ENCODE measurements around the gene TCF19.

The TCF19 gene

DNA sequence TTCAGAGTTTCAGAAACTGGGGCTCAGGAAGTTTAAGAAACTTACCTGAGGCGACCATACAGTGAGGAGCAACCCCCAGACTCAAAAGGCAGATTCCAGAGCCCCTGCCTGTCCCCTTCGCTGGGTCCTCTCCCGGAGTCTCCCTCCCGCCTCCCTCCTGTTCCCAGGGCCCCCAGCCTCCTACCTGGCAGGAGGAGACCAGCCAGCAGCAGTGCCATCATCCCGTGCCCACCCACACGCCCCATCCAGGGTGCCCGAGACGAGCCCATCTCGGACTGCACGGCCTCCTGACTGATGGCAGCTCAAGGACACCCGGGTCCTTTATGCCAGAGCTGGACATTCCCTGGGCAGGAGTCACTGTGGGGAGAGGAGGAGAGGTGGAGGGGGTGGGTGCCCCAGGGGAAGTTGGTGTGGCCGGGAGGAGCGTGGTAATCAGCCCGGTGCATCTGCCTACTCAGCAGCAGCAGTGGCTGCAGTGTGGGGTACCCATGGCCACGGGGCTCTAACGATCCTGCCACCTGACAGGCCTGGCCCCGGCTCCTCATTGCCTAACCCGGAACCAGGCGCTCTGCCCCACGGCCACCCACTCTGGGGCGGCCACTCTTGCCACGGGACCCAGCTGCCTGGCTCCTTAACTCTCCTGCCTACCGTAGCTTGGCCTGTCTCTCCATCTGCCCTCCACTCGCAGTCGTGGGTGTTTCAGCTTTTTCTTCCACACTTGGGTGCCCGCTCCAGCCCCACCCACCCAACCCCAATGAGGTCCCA, 38.1 kb upstream of the TCF19 start, which contains the start of gene CDSN:
Gene CDSN (minus strand): TSS at position 296 of the 765 bp plus-strand sequence. CDS start 27 bp downstream, at position 269.
- CTCF ChIA-PET: interaction anchor here (1.4 to 6.7 kb wide), 2 partner anchors 9 to 72 kb away, joined by 3 to 72 read pairs; no protein-coding TSS in a partner anchor
- POLR2A ChIA-PET: no interaction called here

DNA sequence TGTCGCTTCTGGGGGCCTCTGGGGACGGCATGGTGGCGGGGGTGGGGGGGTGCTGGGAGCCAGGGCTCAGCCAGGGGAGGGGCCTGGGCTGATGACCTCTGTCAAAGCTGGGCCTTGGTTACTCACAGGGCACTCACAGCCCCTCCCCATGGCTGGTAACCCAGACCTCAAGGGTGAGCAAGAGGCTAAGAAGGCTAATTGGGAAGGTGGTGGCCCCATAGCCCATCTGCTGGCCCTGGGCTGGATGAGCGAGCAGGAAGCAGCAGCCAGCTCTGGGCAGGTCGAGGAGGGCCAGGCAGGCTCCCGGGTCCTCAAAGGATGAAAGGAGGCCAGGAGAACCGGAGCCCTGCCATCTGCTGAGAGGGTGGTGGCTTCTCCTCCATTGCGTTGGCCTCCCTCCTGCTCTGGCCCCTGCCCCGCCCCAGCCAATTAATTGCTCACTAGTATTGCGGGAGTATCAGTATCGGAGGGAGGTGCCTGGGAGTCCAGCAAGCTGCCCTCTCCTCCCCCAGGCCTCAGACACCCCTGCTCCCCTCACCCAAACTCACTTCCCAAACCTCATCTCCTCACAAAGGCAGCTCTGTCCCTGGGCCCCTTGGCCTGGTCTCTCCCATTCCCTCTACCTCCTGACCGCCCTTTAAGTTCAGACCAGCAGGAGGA, 37.1 kb upstream of the TCF19 start:
- TF ChIP-seq, protein P1, sequence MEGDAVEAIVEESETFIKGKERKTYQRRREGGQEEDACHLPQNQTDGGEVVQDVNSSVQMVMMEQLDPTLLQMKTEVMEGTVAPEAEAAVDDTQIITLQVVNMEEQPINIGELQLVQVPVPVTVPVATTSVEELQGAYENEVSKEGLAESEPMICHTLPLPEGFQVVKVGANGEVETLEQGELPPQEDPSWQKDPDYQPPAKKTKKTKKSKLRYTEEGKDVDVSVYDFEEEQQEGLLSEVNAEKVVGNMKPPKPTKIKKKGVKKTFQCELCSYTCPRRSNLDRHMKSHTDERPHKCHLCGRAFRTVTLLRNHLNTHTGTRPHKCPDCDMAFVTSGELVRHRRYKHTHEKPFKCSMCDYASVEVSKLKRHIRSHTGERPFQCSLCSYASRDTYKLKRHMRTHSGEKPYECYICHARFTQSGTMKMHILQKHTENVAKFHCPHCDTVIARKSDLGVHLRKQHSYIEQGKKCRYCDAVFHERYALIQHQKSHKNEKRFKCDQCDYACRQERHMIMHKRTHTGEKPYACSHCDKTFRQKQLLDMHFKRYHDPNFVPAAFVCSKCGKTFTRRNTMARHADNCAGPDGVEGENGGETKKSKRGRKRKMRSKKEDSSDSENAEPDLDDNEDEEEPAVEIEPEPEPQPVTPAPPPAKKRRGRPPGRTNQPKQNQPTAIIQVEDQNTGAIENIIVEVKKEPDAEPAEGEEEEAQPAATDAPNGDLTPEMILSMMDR (IDR thresholded peaks at IDR 0.05; ENCODE audit: control extremely low read depth, extremely low read depth, low read depth, missing control alignments): no peak
- ChIA-PET CTCF (interaction anchor here (1.0 to 6.7 kb wide), 3 partner anchors 8 to 71 kb away, joined by 3 to 72 read pairs (median 3); no protein-coding TSS in a partner anchor), POLR2A (no interaction called here)
- DNase-seq (ENCODE audit: extremely low spot score): no peak

More for the DNA sequence above, 38.1 kb upstream of the TCF19 start, which contains the start of gene CDSN:
- TF ChIP-seq, protein P1 (IDR thresholded peaks at IDR 0.05; ENCODE audit: control extremely low read depth, extremely low read depth, low read depth, missing control alignments): no peak
- DNase-seq (ENCODE audit: extremely low spot score): no peak

GRCh38 chr6:31122791-31123706, 35.3 kb upstream of the TCF19 start:
- no peak for DNase-seq (ENCODE audit: extremely low spot score)
- CTCF ChIA-PET: interaction anchor here (0.8 to 1.8 kb wide), 6 partner anchors 12 to 578 kb away, joined by 3 to 7 read pairs (median 4); no protein-coding TSS in a partner anchor
- TF ChIP-seq, protein P1 (IDR thresholded peaks at IDR 0.05; ENCODE audit: control extremely low read depth, extremely low read depth, low read depth, missing control alignments): no peak
- POLR2A ChIA-PET: no interaction called here

- TF ChIP-seq, protein P1 (IDR thresholded peaks at IDR 0.05; ENCODE audit: control extremely low read depth, extremely low read depth, low read depth, missing control alignments): no peak
- CTCF ChIA-PET: interaction anchor here (1.1 to 2.4 kb wide), 3 partner anchors 12 to 72 kb away, joined by 3 to 8 read pairs (median 7); no protein-coding TSS in a partner anchor
- no peak for DNase-seq (ENCODE audit: extremely low spot score)
- POLR2A ChIA-PET: no interaction called here
These were observed 33.2 kb upstream of the TCF19 start for GRCh38 chr6:31125162-31125561.

DNA sequence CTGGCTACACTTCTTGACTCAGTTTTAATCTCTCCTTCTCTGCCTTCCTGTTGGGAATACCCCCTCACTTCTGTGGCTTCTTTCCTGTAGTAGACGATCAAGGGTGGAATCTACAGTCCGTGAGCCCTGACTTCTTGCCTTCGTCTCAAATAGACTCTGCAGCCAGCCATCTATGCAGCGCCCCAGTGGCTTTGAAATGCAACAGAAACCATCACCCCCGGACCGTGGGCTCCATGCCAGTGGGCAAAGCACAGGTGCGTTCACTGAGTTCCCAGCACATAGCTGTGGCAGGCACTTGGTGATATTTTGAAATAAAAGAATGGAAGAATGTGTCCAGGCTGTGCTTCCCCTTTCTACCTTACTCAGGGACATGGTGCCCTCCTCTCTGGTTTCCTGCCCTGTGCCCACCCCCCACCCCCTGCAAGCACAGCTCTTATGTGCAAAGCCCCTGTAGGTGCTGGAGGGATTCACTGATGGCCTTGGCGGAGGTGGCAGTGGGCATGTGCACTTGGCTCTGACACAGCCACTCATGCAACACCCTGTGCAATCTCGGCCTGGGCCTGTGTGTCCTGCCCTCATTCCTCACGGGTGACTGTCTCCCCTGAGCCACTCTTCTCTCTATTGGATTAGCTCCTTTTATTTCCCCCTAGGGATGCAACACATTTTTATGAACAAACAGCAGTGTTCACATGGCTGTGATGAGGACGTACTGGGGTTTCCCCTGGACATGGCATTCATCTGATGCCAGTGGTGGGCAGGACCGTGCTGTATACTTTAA, 32.6 kb upstream of the TCF19 start:
- ChIA-PET CTCF (interaction anchor here (0.7 to 6.8 kb wide), 8 partner anchors 8 to 71 kb away, joined by 3 to 72 read pairs (median 7); partner anchors contain the start of genes CDSN and PSORS1C1), POLR2A (no interaction called here)
- DNase-seq (ENCODE audit: extremely low spot score): no peak
- TF ChIP-seq, protein P1 (IDR thresholded peaks at IDR 0.05; ENCODE audit: control extremely low read depth, extremely low read depth, low read depth, missing control alignments): no peak

Data from GM10248 (cell line).